Activated T-cell treated with anti-CD3 and anti-CD28 coated beads, Interleukin-2, amount 50 U/mL, for 24 hours (primary cell): ENCODE results near the gene DSG4.

Source experiments
- DNase-seq: peaks from one replicate; pipeline ENCODE4 v3.0.0-alpha.2; 2020
- H3K27ac Mint-ChIP-seq: 2 replicates; pipeline ENCODE4 v1.8.0; 2020; ENCODE audit warnings: mild to moderate bottlenecking, mixed read lengths
- H3K27me3 Mint-ChIP-seq: 2 replicates; pipeline ENCODE4 v1.8.0; 2020; ENCODE audit warnings: mixed read lengths
- H3K36me3 Mint-ChIP-seq: 2 replicates; pipeline ENCODE4 v1.8.0; 2020; ENCODE audit warnings: low read depth, mixed read lengths
- H3K4me1 Mint-ChIP-seq: 2 replicates; pipeline ENCODE4 v1.8.0; 2020; ENCODE audit warnings: low read depth, mixed read lengths
- H3K4me3 Mint-ChIP-seq: 2 replicates; pipeline ENCODE4 v1.8.0; 2020; ENCODE audit warnings: mild to moderate bottlenecking, moderate library complexity, mixed read lengths
- H3K9me3 Mint-ChIP-seq: 2 replicates; pipeline ENCODE4 v1.8.0; 2020; ENCODE audit warnings: mixed read lengths

DSG4 gene

GRCh38 chr18:31398191-31398590 is 21.6 kb downstream of the DSG4 start:
- Mint-ChIP-seq H3K27ac (no peak overlapping the region), H3K4me1 (no peaks in the 10 kb centered on the region), H3K27me3 (no peaks in the 10 kb centered on the region), H3K9me3 (no peaks in the 10 kb centered on the region), H3K4me3 (no peak overlapping the region), H3K36me3 (no peaks in the 10 kb centered on the region)
- DNase-seq, result no peak

- no peaks in the 10 kb centered on the region for H3K27me3 Mint-ChIP-seq
- H3K9me3 Mint-ChIP-seq, result no peaks in the 10 kb centered on the region
- H3K27ac Mint-ChIP-seq, result no peak overlapping the region
- no peaks in the 10 kb centered on the region for H3K4me1 Mint-ChIP-seq
- no peak overlapping the region for H3K4me3 Mint-ChIP-seq
- no peaks in the 10 kb centered on the region for H3K36me3 Mint-ChIP-seq
- DNase-seq, result no peak
Measured at GRCh38 chr18:31399306-31400032, 22.9 kb downstream of the DSG4 start.

GRCh38 chr18:31401156-31402025 is 24.8 kb downstream of the DSG4 start:
- H3K4me1 Mint-ChIP-seq, result no peaks in the 10 kb centered on the region
- DNase-seq, result no peak
- H3K9me3 Mint-ChIP-seq, result no peaks in the 10 kb centered on the region
- no peaks in the 10 kb centered on the region for H3K27me3 Mint-ChIP-seq
- H3K27ac Mint-ChIP-seq, result no peak overlapping the region
- no peak overlapping the region for H3K4me3 Mint-ChIP-seq
- H3K36me3 Mint-ChIP-seq, result no peaks in the 10 kb centered on the region

- no peak overlapping the region for H3K4me3 Mint-ChIP-seq
- no peaks in the 10 kb centered on the region for H3K27me3 Mint-ChIP-seq
- DNase-seq, result no peak
Measured at GRCh38 chr18:31402026-31402373, 25.4 kb downstream of the DSG4 start.

GRCh38 chr18:31403409-31403808 is 26.8 kb downstream of the DSG4 start:
- DNase-seq, result no peak
- no peaks in the 10 kb centered on the region for H3K27me3 Mint-ChIP-seq
- no peak overlapping the region for H3K4me3 Mint-ChIP-seq
- no peaks in the 10 kb centered on the region for H3K9me3 Mint-ChIP-seq
- H3K4me1 Mint-ChIP-seq, result no peaks in the 10 kb centered on the region
- no peak overlapping the region for H3K27ac Mint-ChIP-seq
- no peaks in the 10 kb centered on the region for H3K36me3 Mint-ChIP-seq

More at GRCh38 chr18:31402026-31402373, 25.4 kb downstream of the DSG4 start:
- H3K9me3 Mint-ChIP-seq, result no peaks in the 10 kb centered on the region
- H3K27ac Mint-ChIP-seq, result no peak overlapping the region
- no peaks in the 10 kb centered on the region for H3K4me1 Mint-ChIP-seq
- H3K36me3 Mint-ChIP-seq, result no peaks in the 10 kb centered on the region

- Mint-ChIP-seq H3K27ac (no peak overlapping the region), H3K9me3 (peaks cover 6% of the 10 kb centered on the region), H3K4me3 (no peak overlapping the region), H3K4me1 (no peaks in the 10 kb centered on the region), H3K36me3 (no peaks in the 10 kb centered on the region), H3K27me3 (no peaks in the 10 kb centered on the region)
- DNase-seq, result no peak
Measured at GRCh38 chr18:31407649-31408048, 31.1 kb downstream of the DSG4 start.

- Mint-ChIP-seq H3K4me1 (no peaks in the 10 kb centered on the region), H3K27ac (no peak overlapping the region), H3K9me3 (peaks cover 13% of the 10 kb centered on the region), H3K27me3 (no peaks in the 10 kb centered on the region), H3K36me3 (no peaks in the 10 kb centered on the region), H3K4me3 (no peak overlapping the region)
- DNase-seq, result no peak
Measured at GRCh38 chr18:31409276-31409675, 32.7 kb downstream of the DSG4 start.

GRCh38 chr18:31410716-31411483 is 34.3 kb downstream of the DSG4 start:
- Mint-ChIP-seq H3K27me3 (no peaks in the 10 kb centered on the region), H3K4me1 (no peaks in the 10 kb centered on the region), H3K9me3 (peaks cover 13% of the 10 kb centered on the region), H3K27ac (no peak overlapping the region), H3K36me3 (no peaks in the 10 kb centered on the region), H3K4me3 (no peak overlapping the region)
- DNase-seq, result no peak

- Mint-ChIP-seq H3K27ac (no peak overlapping the region), H3K4me1 (no peaks in the 10 kb centered on the region), H3K27me3 (no peaks in the 10 kb centered on the region), H3K36me3 (no peaks in the 10 kb centered on the region), H3K4me3 (no peak overlapping the region), H3K9me3 (peaks cover 16% of the 10 kb centered on the region)
- no peak for DNase-seq
Measured at GRCh38 chr18:31413137-31413536, 36.6 kb downstream of the DSG4 start.

GRCh38 chr18:31417850-31418249 is 41.3 kb downstream of the DSG4 start:
- Mint-ChIP-seq H3K9me3 (peaks cover 7% of the 10 kb centered on the region), H3K27me3 (no peaks in the 10 kb centered on the region), H3K27ac (no peak overlapping the region), H3K4me3 (no peak overlapping the region), H3K4me1 (no peaks in the 10 kb centered on the region), H3K36me3 (no peaks in the 10 kb centered on the region)
- no peak for DNase-seq

GRCh38 chr18:31419457-31419932 is 42.9 kb downstream of the DSG4 start:
- no peak for DNase-seq
- Mint-ChIP-seq H3K36me3 (no peaks in the 10 kb centered on the region), H3K9me3 (peaks cover 2% of the 10 kb centered on the region), H3K27me3 (no peaks in the 10 kb centered on the region), H3K4me3 (no peak overlapping the region), H3K4me1 (no peaks in the 10 kb centered on the region), H3K27ac (no peak overlapping the region)

- Mint-ChIP-seq H3K4me1 (no peaks in the 10 kb centered on the region), H3K9me3 (peaks cover 2% of the 10 kb centered on the region), H3K4me3 (no peak overlapping the region), H3K27me3 (no peaks in the 10 kb centered on the region), H3K27ac (no peak overlapping the region), H3K36me3 (no peaks in the 10 kb centered on the region)
- DNase-seq, result no peak
Measured at GRCh38 chr18:31420032-31420431, 43.5 kb downstream of the DSG4 start.

- Mint-ChIP-seq H3K27me3 (no peaks in the 10 kb centered on the region), H3K36me3 (no peaks in the 10 kb centered on the region), H3K4me3 (no peak overlapping the region), H3K9me3 (peaks cover 2% of the 10 kb centered on the region), H3K27ac (no peak overlapping the region), H3K4me1 (no peaks in the 10 kb centered on the region)
- no peak for DNase-seq
Measured at GRCh38 chr18:31420524-31420923, 43.9 kb downstream of the DSG4 start.

GRCh38 chr18:31424383-31424988 is 47.9 kb downstream of the DSG4 start:
- DNase-seq, result no peak
- no peaks in the 10 kb centered on the region for H3K27me3 Mint-ChIP-seq
- no peaks in the 10 kb centered on the region for H3K36me3 Mint-ChIP-seq
- no peaks in the 10 kb centered on the region for H3K4me1 Mint-ChIP-seq
- H3K4me3 Mint-ChIP-seq, result no peak overlapping the region
- H3K9me3 Mint-ChIP-seq, result no peaks in the 10 kb centered on the region
- H3K27ac Mint-ChIP-seq, result no peak overlapping the region
